COLO829 (cell line): ENCODE data around the gene SYNPR.

Experiments
- DNase-seq: peaks from one replicate; pipeline ENCODE4 v3.0.0; 2012; ENCODE audit warnings: low spot score

Gene SYNPR

GRCh38 chr3:63385629-63386028 is 107.5 kb downstream of the SYNPR start:
- no peak for DNase-seq

GRCh38 chr3:63386568-63386967 is 108.5 kb downstream of the SYNPR start:
- no peak for DNase-seq

- peak; percentile 26 for DNase-seq
These were observed 109.5 kb downstream of the SYNPR start for GRCh38 chr3:63387568-63387967.

DNA sequence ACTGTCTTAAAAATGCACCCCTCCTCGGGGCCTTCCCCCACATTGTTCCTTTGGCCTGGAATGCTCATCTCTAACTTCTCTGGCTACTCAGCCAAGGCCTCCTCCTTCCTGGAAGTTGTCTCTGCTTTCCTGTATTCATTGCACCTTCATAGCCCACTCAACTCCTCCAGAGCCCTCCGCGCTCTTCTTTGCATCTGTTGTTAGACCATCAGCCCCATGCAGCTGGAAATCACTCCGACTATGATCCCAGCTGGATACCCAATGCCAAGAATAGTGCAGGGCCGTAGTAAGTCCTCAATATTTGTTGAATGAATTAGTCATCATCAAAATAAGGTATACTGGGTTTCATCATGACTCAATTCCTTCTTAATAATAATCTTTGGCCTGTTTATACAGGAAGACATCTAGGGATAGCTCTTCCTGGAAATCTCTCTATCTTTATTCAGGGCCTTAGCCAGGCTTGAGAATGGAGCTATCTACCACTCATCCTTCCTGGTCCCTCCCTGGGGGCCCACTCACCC is 112.7 kb downstream of the SYNPR start:
- no peak for DNase-seq

DNA sequence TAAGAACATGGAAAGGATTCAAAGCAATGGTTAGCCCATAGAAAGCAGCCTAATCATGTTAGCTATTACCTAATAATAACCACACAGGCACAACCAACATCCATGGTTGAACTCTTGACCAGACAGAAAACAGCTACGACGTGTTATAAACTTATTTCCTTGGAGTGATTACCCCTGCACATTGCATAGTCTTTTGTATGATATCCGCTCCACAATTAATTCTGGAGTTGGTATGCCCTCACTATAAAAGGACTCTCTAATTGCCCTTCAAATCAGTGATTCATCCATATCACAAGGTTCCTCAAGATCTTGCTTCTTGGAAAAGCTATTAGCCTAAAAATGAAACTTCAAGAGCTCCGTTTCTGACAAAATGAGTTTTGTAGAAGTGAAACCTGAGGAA is 117.9 kb downstream of the SYNPR start:
- DNase-seq, result peak; percentile 43

DNA sequence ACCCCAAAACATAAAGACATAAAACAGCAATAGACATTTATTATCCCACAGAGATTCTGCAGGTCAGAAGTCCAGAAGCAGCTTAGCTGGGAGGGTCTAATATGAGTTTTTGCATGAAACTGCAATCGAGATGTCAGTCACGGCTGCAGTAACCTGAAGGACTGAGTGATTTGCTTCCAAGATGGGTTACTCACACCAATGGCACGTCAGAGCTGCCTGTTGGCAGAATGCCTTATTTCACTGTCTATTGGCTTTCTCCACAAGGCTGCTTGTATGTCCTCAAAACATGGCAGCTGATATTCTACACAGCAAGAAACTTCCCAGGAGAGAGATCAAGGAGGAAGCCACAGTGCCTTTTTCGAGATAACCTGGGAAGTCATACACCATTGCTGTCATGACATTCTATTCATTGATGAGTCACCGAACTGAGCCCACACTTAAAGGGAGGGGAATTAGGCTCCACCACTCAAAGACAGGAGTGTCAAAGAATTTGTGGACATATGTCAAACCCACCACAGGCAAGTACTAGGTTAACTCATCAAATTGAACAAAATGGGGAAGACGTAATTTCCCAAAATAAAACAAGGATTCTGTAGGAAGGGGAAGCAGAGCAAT is 122.2 kb downstream of the SYNPR start:
- no peak for DNase-seq

- no peak for DNase-seq
These were observed 127.8 kb downstream of the SYNPR start for GRCh38 chr3:63405882-63406281.

DNA sequence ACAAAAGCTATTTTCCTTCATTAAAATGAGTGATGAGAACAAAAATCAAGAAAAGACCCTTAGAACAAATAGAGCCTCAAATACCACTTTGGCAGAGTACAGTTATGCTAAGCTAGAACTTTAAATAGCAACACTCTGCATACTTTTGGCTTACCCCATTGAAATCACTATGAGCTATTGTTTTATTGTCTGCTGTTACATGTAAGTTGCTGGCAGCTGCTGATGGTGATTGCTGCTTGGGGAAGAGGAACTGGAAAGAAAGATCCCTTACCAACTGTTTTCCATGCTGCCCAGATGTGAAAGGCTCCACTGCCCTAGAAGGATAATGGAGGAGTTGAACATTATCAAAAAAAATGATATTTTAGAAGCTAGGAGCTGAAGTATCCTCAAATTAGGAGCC is 135.4 kb downstream of the SYNPR start:
- DNase-seq, result no peak

- DNase-seq, result no peak
These were observed 136.5 kb downstream of the SYNPR start for GRCh38 chr3:63414607-63415006.

DNA sequence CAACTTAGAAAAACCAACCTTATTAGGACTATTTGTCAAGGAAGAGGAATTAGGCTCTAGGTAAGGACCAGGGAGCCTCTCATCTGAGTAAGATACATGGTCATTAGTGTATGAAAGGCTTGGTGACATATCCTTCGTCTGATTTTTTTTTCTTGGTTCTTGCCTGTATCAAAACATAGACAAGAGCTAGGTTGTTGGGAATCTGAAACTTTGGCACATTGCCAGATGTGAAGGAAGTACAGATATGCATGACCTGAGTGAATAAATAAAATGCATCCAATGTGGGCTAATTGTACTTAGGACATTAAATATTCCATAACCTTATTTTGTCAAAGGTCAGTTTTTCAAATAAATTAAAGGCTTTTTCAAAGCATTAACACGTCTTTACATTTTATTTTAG is 151.8 kb downstream of the SYNPR start:
- DNase-seq, result no peak

- DNase-seq, result no peak
These were observed 152.8 kb downstream of the SYNPR start for GRCh38 chr3:63430875-63431274.

GRCh38 chr3:63437858-63438257 is 159.8 kb downstream of the SYNPR start:
- DNase-seq, result no peak

DNA sequence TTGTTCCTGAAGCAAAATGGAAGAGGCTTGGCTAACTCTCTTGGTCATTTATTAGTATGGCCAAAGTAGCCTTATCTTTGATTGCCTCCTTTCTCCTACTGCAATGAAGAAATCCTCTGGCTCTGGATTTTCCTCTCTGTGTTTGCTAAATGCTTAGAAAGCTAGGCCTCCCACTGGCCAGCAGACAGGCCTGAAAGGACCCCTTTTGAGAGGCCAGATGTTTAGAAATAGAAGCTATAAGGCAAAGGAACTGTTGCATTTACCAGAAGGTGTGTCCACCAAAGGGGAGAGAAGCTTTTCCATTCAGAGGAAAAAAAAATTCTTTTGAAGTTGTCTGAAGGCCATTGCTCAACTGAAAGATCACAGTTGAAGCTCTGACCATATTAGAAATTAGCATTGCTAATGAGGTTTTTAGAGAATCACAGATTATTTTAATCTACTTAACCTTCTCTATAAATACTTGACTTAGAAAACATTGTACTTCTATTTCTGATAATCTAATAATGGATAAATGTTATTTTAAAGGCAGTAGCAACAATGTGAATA is 160.8 kb downstream of the SYNPR start:
- DNase-seq, result no peak

GRCh38 chr3:63441262-63441661 is 163.2 kb downstream of the SYNPR start:
- DNase-seq, result no peak

DNA sequence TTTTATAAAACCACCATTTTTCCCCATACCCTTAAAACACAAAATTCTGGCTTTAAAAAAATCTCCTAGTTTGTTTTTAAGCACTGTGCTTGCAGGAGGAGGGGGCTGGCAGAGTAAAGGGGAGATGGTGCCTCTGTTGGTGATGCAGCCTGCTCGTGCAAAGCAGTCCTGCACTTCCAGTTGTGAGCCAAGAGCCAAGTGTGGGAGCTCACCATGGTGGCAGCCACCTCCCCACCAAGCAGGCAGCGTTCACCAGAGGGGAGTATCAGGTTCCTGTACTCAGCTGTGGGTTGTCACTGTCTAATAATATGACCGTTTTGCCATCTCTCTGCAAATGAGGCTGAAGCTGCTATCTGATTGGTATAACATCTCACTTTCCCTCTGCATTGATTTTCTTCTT is 164.8 kb downstream of the SYNPR start:
- DNase-seq, result no peak

- no peak for DNase-seq
These were observed 171.9 kb downstream of the SYNPR start for GRCh38 chr3:63450023-63450422.

- no peak for DNase-seq
These were observed 172.7 kb downstream of the SYNPR start for GRCh38 chr3:63450634-63451363.

GRCh38 chr3:63456901-63457300 is 178.8 kb downstream of the SYNPR start:
- no peak for DNase-seq

DNA sequence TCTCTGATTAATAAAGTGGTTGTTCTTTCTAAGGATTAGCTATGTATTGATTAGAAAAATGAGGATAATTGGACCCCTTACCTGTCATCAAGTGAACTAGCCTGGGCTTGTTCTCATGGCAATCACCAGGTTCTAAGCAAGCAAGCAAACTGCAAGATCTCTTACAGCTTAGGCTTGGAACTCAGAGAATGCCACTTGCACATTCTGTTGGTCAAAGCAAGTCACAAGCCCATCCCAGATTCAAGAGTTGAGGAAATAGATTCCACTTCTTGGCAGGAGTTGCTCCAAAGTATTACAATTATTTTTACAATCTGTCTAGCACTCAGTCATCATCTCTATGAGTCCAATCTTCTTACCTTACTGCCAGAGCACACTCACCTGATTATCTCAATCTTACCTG is 180.3 kb downstream of the SYNPR start:
- DNase-seq, result no peak

DNA sequence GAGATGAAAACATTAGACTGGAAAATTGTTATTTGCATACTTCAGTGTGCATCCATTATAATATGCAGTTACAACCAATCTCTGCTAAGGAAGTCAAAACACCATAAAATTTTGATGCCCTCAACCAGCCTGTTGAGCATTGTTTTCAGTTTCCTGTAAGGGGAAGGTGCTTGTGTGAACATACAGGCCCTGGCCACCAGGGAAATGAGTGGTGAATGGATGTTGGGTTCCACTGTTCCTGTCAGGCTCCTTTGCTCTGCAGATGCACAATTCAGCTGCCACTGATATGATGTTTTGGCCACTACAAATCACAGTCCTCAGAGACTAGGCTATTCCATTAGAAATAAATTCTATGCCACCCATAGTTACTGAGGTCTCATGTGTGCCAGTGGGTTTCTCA is 184.6 kb downstream of the SYNPR start:
- DNase-seq, result no peak

DNA sequence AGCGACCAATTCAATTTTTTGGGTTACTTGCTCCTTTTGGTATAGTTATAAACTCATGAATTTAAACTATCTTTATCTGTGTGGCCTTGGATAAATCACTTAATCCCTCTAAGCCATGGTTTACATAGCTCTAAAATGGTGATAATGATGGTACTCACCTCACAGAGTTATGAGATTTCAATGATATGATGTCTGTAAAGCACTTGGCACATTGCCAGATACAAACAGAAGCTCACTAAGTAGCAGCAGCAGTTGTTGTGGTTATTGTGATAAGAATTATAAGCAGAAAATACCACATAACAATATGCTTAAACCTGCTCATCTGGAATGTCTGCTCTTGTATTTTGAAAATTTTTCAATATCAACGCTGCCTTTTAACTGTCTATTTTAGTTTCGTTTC is 189.3 kb downstream of the SYNPR start:
- no peak for DNase-seq

DNA sequence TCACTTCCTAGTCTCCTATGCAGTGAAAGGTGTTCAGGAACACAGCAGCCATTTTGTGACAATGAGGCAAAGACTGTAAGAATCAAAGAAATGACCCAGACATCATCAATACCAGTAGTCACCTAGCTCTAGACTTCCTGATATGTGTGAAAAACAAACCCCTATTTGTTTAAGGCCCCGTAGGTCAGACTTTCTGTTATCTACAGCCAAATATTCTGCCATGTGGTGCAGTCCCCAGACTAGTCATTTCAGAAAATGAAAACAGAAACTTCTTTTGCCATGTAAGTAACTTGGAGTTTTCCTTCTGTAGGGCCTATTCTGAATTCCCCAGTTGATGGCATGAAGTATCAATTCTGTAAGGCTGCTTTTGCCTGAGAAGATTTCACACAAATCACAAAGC is 192.6 kb downstream of the SYNPR start:
- DNase-seq, result no peak

DNA sequence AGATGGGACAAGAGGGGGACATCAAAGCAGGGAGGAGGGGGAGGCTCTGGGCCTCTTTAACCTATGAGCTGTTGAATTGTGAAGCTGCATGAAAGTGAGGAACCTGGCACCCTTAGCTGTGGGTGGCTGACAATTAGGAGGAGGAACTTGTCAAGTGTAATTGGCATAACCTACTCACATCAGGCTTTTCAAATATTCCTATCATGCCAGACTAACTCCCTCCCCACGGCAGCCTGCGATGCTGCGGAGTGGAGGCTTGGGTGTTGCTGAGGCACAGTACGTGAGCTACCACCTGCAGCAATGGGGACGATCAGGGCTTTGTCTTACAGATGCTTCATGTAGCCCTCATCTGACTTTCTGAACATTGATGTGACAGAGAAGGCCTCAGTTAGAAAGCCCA is 193.7 kb downstream of the SYNPR start:
- DNase-seq, result no peak
